K562 (cell line): ENCODE measurements around the gene SMARCD2. TPM values are rescaled to one million over a fixed set of nuclear protein-coding genes. Genes with fewer than 3 reads are reported as not detected.
A peak's percentile ranks its signal among the peaks of the same experiment; 100 is the strongest.

Experiments
- BRCA1 ChIP-seq, 2 experiments: fragments of 450-650 bp in 1 of 2; sonication (generic) in 1 of 2; formaldehyde crosslinking in 1 of 2; IDR thresholded peaks; 2 replicates each; pipeline versions ENCODE4 v1.5.0 to v1.6.1; 2017 to 2020; ENCODE audit warnings: mild to moderate bottlenecking in 1 of 2, missing genetic modification reagents in 1 of 2
- CBX2 ChIP-seq: fragments of 200-600 bp; sonication (generic); IDR thresholded peaks from one replicate; pipeline ENCODE4 v1.6.1; 2012; ENCODE audit warnings: mild to moderate bottlenecking, low read length, inconsistent platforms; ENCODE audit not compliant: insufficient read depth, poor library complexity, severe bottlenecking
- CEBPZ ChIP-seq: fragments of 150-350 bp; IDR thresholded peaks from 2 replicates; pipeline ENCODE4 v1.6.1; 2014; ENCODE audit warnings: low read depth, mild to moderate bottlenecking, low read length, borderline replicate concordance
- CHD2 ChIP-seq: IDR thresholded peaks from 2 replicates; pipeline ENCODE4 v1.6.1; 2011; ENCODE audit warnings: low read depth, low read length
- ERF ChIP-seq: fragments of 450-650 bp; formaldehyde crosslinking; IDR thresholded peaks from 2 replicates; pipeline ENCODE4 v1.4.0; 2020; ENCODE audit warnings: mild to moderate bottlenecking, mixed read lengths
- FOS ChIP-seq: IDR thresholded peaks from 3 replicates; pipeline ENCODE4 v1.6.1; 2011; ENCODE audit not compliant: insufficient read length; ENCODE audit errors: extremely low read depth
- HMGN3 ChIP-seq: IDR thresholded peaks from 2 replicates; pipeline ENCODE4 v1.6.1; 2011; ENCODE audit warnings: borderline replicate concordance, low read depth, mild to moderate bottlenecking, mixed read lengths, low read length; ENCODE audit not compliant: insufficient read length; ENCODE audit errors: extremely low read depth
- NFRKB ChIP-seq: fragments of 450-650 bp; IDR thresholded peaks from 2 replicates; pipeline ENCODE4 v1.6.1; 2016; ENCODE audit warnings: low read depth
- NKRF ChIP-seq: fragments of 450-650 bp; IDR thresholded peaks from 2 replicates; pipeline ENCODE4 v1.6.1; 2016; ENCODE audit warnings: borderline replicate concordance
- SLC30A9 ChIP-seq: fragments of 250-450 bp; sonication (Bioruptor Pico); IDR thresholded peaks from 2 replicates; pipeline ENCODE4 v1.8.0; 2022; ENCODE audit warnings: mild to moderate bottlenecking, moderate library complexity
- SMAD2 ChIP-seq: fragments of 150-350 bp; IDR thresholded peaks from 2 replicates; pipeline ENCODE4 v1.6.1; 2014; ENCODE audit warnings: low read depth, mild to moderate bottlenecking, low read length
- SRSF3 ChIP-seq: fragments of 200-400 bp; formaldehyde crosslinking; IDR thresholded peaks from 2 replicates; pipeline ENCODE4 v1.6.1; 2016; ENCODE audit warnings: mild to moderate bottlenecking, low read length, moderate library complexity; ENCODE audit not compliant: insufficient read depth
- ZNF23 ChIP-seq: fragments of 250-450 bp; sonication (Bioruptor Pico); IDR thresholded peaks from 2 replicates; pipeline ENCODE4 v1.4.0; 2020; ENCODE audit warnings: mild to moderate bottlenecking
- polyA plus RNA-seq, 8 experiments: library from polyadenylated mRNA; depleted of rRNA in 4 of 8; stranded (reverse) in 5 of 8; unstranded in 3 of 8; fragments of >200 nt; fragmentation: Nextera tagmentation in 2 of 8; fragmentation: Illumina TruSeq in 1 of 8; extraction: Ambion mirVana in 2 of 8; extraction: Trizol in 1 of 8; gene quantifications; 2 replicates each; pipeline versions ENCODE4 v1.2.1 to v1.2.3, GENCODE V29; 2011 to 2014; ENCODE audit warnings: inconsistent platforms in 1 of 8, missing spikeins in 1 of 8
- total RNA-seq, 7 experiments: library from RNA; depleted of rRNA in 6 of 7; stranded (reverse); fragments of >200 nt in 6 of 7; fragmentation: Illumina TruSeq in 2 of 7; extraction: Trizol in 2 of 7; gene quantifications; 2 replicates each; pipeline versions ENCODE4 v1.2.1 to v1.2.3, GENCODE V29; 2011 to 2021; ENCODE audit warnings: low replicate concordance in 1 of 7
- TF ChIP-seq, protein P1 (sequence below): sonication (generic); formaldehyde crosslinking; IDR thresholded peaks from 2 replicates; pipeline ENCODE4 v1.8.0; 2022; ENCODE audit warnings: mild to moderate bottlenecking, missing genetic modification reagents

SMARCD2 gene
- total and polyA plus RNA-seq, 9 of the 15 experiments (the other 6 are each of a cell fraction or from before 2014, with no cell fraction given) = 1.7 to 114 (median 90.3) TPM

DNA sequence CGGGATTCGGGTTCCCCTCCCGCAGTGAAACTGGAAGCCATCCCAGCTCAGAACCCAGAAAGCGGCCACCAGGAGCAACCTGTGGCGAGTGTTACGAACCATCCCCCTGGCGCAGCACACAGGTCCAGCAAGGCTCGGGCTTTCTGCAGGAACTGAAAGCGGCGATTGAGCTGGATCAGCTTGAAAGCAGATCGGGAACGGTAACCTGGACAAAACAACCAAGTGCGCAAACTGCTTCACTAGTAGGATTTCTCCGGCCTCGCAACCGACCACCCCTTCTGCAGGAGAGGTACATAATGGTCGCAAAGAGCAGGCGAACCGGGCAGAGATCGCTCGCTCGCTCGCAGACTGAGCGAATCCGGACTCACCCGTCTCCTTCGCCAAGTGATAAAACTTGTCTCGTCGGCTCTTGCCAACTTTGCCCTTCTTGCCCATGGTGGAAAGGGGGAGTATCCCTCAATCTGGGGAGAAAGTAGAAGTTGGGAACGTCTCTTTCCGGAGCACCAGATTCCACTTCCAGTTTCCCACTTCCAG is 15.9 kb downstream of the SMARCD2 start (continued):
- TF ChIP-seq, protein P1, sequence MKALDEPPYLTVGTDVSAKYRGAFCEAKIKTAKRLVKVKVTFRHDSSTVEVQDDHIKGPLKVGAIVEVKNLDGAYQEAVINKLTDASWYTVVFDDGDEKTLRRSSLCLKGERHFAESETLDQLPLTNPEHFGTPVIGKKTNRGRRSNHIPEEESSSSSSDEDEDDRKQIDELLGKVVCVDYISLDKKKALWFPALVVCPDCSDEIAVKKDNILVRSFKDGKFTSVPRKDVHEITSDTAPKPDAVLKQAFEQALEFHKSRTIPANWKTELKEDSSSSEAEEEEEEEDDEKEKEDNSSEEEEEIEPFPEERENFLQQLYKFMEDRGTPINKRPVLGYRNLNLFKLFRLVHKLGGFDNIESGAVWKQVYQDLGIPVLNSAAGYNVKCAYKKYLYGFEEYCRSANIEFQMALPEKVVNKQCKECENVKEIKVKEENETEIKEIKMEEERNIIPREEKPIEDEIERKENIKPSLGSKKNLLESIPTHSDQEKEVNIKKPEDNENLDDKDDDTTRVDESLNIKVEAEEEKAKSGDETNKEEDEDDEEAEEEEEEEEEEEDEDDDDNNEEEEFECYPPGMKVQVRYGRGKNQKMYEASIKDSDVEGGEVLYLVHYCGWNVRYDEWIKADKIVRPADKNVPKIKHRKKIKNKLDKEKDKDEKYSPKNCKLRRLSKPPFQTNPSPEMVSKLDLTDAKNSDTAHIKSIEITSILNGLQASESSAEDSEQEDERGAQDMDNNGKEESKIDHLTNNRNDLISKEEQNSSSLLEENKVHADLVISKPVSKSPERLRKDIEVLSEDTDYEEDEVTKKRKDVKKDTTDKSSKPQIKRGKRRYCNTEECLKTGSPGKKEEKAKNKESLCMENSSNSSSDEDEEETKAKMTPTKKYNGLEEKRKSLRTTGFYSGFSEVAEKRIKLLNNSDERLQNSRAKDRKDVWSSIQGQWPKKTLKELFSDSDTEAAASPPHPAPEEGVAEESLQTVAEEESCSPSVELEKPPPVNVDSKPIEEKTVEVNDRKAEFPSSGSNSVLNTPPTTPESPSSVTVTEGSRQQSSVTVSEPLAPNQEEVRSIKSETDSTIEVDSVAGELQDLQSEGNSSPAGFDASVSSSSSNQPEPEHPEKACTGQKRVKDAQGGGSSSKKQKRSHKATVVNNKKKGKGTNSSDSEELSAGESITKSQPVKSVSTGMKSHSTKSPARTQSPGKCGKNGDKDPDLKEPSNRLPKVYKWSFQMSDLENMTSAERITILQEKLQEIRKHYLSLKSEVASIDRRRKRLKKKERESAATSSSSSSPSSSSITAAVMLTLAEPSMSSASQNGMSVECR (CRISPR knock-in tag) = peak; percentile 46; the same call in 1 of the 2 replicates
- TF ChIP-seq HMGN3 = no peak
- TF ChIP-seq SRSF3 = no peak
- TF ChIP-seq BRCA1 (IDR thresholded peaks at IDR 0.05) = no peak
- no peak for TF ChIP-seq BRCA1 (CRISPR knock-in tag; IDR thresholded peaks at IDR 0.05)
- TF ChIP-seq SMAD2 = no peak
- TF ChIP-seq SLC30A9 = no peak
- TF ChIP-seq FOS = no peak
- TF ChIP-seq CHD2 = no peak
- TF ChIP-seq ZNF23 = no peak
- no peak for TF ChIP-seq NFRKB
- TF ChIP-seq ERF = no peak
- TF ChIP-seq NKRF = peak; percentile 80; the same call in 1 of the 2 replicates
- no peak for TF ChIP-seq CBX2
- no peak for TF ChIP-seq CEBPZ
